GM12891 (cell line): ENCODE results near the gene BRPF1.

ENCODE experiments used
- POLR2A ChIP-seq: IDR thresholded peaks from 2 replicates; pipeline ENCODE4 v1.6.1; 2011; ENCODE audit warnings: low read depth, low read length, control low read depth
- POLR2AphosphoS5 ChIP-seq: IDR thresholded peaks from 2 replicates; pipeline ENCODE4 v1.6.1; 2011; ENCODE audit warnings: low read depth, low read length, control low read depth
- POU2F2 ChIP-seq: IDR thresholded peaks from 2 replicates; pipeline ENCODE4 v1.6.1; 2011; ENCODE audit warnings: low read depth, mild to moderate bottlenecking, control low read depth, low read length, moderate library complexity
- SPI1 ChIP-seq: IDR thresholded peaks from 2 replicates; pipeline ENCODE4 v1.6.1; 2011; ENCODE audit warnings: low read depth, low read length, control low read depth
- TAF1 ChIP-seq: IDR thresholded peaks from 2 replicates; pipeline ENCODE4 v1.6.1; 2011; ENCODE audit warnings: low read depth, low read length, control low read depth

DNA sequence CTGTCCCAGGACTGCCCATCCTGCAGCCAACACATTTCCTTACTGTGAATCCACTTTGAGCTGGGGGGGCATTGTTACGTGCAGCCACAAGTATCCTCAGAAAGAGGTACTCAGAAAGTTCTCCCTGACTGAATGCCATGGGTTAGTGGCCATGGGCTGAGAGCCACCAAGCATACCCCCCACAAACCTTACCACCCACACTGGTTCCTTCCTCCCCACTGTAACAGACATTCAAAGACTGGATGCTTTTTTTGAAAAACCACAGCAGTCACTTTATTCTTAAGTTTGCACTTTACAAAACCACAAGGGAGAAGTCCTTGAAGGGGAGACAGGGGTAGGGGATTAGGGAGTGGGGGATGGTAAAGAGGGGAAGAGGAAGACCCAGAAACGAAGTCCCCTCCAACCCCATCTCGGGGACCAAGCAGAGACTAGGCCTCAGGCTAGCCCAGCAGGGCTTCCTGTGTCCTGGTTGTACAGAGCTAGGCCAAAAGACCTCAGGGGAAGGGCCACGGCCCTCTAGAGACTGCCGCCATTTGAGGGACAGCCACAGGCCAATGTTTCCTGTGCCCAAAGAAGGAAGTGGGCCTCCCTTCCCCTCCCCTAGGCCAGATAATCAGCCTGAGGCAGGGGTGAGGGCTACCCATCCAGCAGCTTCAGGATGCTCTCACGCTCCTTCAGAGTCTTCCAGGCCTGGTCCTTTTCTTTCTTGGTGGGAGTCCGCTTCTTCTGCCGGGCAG is 48.4 kb downstream of the BRPF1 start:
- TF ChIP-seq TAF1 (no peak), POLR2AphosphoS5 (no peak), POLR2A (0 out of 2 replicates have a peak, but pooled peaks have one; percentile 44), SPI1 (peak; percentile 58), POU2F2 (no peak)
